ENCODE measurements around the gene IGF1R. TPM values are rescaled to one million over a fixed set of nuclear protein-coding genes. Genes with fewer than 3 reads are reported as not detected.

IGF1R gene
- total RNA-seq, 1 experiment from 2014 or later, result 16.3 TPM

- RAD21 ChIA-PET (ENCODE audit: low non-redundant PET in 1 of 2, low total read pairs in 2 of 2, uncharacterized antibody in 2 of 2, unreplicated experiment in 2 of 2), result no interaction called here
- CTCF ChIA-PET, result no interaction called here
- DNase-seq (ENCODE audit: low read depth, low spot score) (no peak), ATAC-seq (no peak)
- H3K9ac ChIP-seq (ENCODE audit: low read length), result no peak overlapping the region
- H4K20me1 ChIP-seq (ENCODE audit: insufficient read depth), result no peaks in the 10 kb centered on the region
- H3K36me3 ChIP-seq (ENCODE audit: control insufficient read depth in 1 of 2, insufficient read depth in 2 of 2, low read length in 2 of 2), result no peaks in the 10 kb centered on the region
- no peak overlapping the region for H2AFZ ChIP-seq (ENCODE audit: low read depth, low read length, poor library complexity, severe bottlenecking)
- peaks cover 0 to 4% of the 10 kb centered on the region in 2 experiments; a peak in 2 of 4 replicates for H3K4me1 ChIP-seq (ENCODE audit: control insufficient read depth in 1 of 2, insufficient read depth in 2 of 2, low read length in 2 of 2)
- no peak overlapping the region for H3K4me2 ChIP-seq (ENCODE audit: low read length)
- TF ChIP-seq EZH2 (IDR thresholded peaks at IDR 0.05) (no peak), ZNF274 (IDR thresholded peaks at IDR 0.05; ENCODE audit: low read depth, low read length) (no peak), RAD21 (IDR thresholded peaks at IDR 0.05; ENCODE audit: low read depth) (no peak), ZBTB33 (IDR thresholded peaks at IDR 0.05; ENCODE audit: extremely low read depth, insufficient replicate concordance, low read length) (no peak), JUND (IDR thresholded peaks at IDR 0.05) (no peak), ATF3 (IDR thresholded peaks at IDR 0.05) (no peak)
- intact Hi-C loops (cut with micrococcal nuclease), result loop anchor here (10.0 kb wide), 1 partner anchor 441 kb away; no protein-coding TSS in a partner anchor
- H3K27me3 ChIP-seq (ENCODE audit: insufficient read depth, low read length), result no peaks in the 10 kb centered on the region
- no peak overlapping the region for H3K4me3 ChIP-seq (replicated peaks in 1 of 2; ENCODE audit: low read depth in 1 of 2, low read length in 2 of 2)
- no peaks in the 10 kb centered on the region for H3K9me3 ChIP-seq (ENCODE audit: control insufficient read depth in 1 of 2, insufficient read depth in 1 of 2, low read depth in 1 of 2, low read length in 2 of 2)
- POLR2A ChIA-PET, result no interaction called here
- no peak overlapping the region for H3K27ac ChIP-seq (ENCODE audit: low read depth, low read length)
- H3K79me2 ChIP-seq (ENCODE audit: insufficient read depth, low read length), result no peaks in the 10 kb centered on the region
- no TSS peak for BruUV-seq (replicated peaks)
- H3K9me2 ChIP-seq (ENCODE audit: insufficient read depth), result no peaks in the 10 kb centered on the region
These were observed 125.3 kb downstream of the IGF1R start for GRCh38 chr15:98773616-98774015.
